Measurements from ENCODE around the gene AVPI1. TPM values are rescaled to one million over a fixed set of nuclear protein-coding genes. Genes with fewer than 3 reads are reported as not detected.
"Not testable (repeated sequence)": the region's sequence is repeated elsewhere in the genome, so short reads cannot be mapped to it uniquely, and the experiment has no call there.

Gene AVPI1
- total RNA-seq, 2 donors from 2014 or later = 1.8 to 5.3 TPM

DNA sequence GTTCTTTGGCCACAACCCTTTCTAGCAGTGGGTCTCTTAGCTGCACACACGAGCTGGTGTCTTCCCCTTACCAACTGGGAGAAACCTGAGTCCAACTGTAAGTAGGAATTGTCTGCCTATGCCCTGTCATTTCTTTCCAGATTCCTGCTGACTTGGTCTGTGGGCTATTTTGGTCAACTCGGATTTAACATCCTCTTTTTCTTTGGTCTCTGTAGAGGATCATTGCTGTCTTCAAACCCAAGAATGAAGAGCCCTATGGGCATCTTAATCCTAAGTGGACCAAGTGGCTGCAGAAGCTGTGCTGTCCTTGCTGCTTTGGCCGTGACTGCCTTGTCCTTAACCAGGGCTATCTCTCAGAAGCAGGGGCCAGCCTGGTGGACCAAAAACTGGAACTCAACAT is 36.3 kb downstream of the AVPI1 start:
- Mint-ChIP-seq H3K4me1 (ENCODE audit: low read depth) (peaks cover 11% of the 10 kb centered on the region), H3K27ac (no peak overlapping the region), H3K27me3 (ENCODE audit: low read depth) (no peaks in the 10 kb centered on the region), H3K36me3 (ENCODE audit: insufficient read depth in 2 of 2) (peaks cover 0 to 4% of the 10 kb centered on the region in 2 donors), H3K4me3 (no peak overlapping the region), H3K9me3 (no peaks in the 10 kb centered on the region)
- no peak for DNase-seq
- no peak for ATAC-seq (replicated peaks in 1 of 2)

DNA sequence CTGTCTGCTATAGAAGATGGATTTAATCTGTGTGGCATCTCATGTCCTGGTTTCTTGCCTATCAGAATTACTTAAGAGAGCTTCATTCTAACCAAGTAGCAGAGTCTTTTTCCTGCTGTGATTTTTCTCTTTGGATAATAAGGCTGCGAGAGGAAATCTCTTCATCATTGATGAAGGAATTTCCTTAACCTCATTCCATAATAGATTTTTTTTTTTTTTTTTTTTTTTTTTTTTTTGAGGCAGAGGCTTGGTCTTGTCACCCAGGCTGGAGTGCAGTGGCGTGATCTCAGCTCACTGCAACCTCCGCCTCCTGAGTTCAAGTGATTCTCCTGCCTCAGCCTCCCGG is 37.7 kb downstream of the AVPI1 start:
- Mint-ChIP-seq H3K4me3 (peak overlapping the region; percentile 16 to 62), H3K27ac (peak overlapping the region; percentile 85), H3K4me1 (ENCODE audit: low read depth) (peaks cover 11% of the 10 kb centered on the region)
- DNase-seq; H3K9me3 Mint-ChIP-seq; H3K36me3 Mint-ChIP-seq (ENCODE audit: insufficient read depth in 2 of 2); ATAC-seq (replicated peaks in 1 of 2); H3K27me3 Mint-ChIP-seq (ENCODE audit: low read depth): not testable (repeated sequence)

DNA sequence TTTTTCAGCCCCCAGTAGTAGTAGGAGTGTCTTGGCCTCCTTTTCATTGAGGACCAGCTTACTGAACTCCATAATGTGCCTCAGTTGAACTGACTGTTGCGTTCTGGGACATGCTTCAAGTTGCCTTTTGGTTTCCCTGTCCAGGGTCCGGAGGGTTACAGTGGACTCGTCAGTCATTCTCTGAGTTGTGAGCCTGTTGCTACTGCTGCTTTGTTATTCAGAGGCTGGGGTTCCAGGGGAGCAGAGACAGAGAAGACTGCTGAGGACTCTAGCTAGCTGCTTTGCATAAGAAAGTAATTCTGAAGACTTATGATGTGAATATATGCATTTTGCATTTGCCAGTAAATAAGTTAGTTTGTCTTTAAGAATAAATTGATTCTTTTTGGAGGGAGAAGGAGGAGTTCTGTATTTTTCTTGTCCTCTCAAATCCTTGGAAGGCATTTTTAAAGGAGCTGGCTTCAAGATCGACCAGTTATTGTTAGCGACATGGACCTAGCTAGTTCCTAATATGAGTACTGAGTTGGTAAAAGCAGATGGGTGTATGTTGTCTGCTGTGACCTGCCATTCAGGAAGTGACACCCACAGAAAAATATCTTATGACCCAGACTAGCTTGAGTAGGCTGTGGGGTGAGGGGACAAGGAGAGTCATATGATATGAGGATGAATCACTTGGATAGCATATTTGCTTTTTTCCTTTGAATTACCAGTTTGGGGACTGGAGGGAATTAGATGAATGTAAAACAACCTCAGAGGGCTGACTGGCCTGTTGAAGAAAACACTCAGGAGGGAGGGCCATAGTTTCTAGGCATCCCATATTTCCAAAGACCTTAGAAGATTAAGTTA is 38.3 kb downstream of the AVPI1 start:
- H3K4me3 Mint-ChIP-seq = peak overlapping the region in 1 of 2 donors; percentile 62

DNA sequence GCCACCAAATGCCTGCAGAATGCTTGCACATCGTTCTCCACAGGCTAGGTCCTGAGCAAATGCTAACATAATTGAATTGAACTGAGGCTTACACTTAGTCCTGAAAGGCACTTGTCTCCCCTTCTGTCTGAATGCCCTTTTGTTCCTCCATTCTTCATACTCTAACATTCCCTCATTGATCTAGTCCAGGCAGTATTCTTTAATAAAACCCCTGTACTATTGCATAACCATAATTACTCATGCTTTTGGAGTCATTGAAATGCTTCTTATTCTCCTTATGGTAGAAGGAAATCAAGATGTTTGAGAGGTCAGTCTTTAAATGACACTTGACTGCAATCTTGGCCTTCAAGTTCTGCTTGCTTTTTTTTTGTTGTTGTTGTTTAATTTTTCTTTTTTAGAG is 39.5 kb downstream of the AVPI1 start:
- Mint-ChIP-seq H3K27ac (peak overlapping the region; percentile 57), H3K4me3 (no peak overlapping the region), H3K4me1 (ENCODE audit: low read depth) (peaks cover 20% of the 10 kb centered on the region), H3K9me3 (no peaks in the 10 kb centered on the region), H3K36me3 (ENCODE audit: insufficient read depth in 2 of 2) (no peaks in the 10 kb centered on the region), H3K27me3 (ENCODE audit: low read depth) (no peaks in the 10 kb centered on the region)
- no peak for DNase-seq
- no peak for ATAC-seq (replicated peaks in 1 of 2)

More for the DNA sequence above, 38.3 kb downstream of the AVPI1 start:
- peak; percentile 48 to 51 for DNase-seq
- H3K27ac Mint-ChIP-seq = peak overlapping the region; percentile 85
- H3K27me3 Mint-ChIP-seq (ENCODE audit: low read depth) = no peaks in the 10 kb centered on the region
- H3K36me3 Mint-ChIP-seq (ENCODE audit: insufficient read depth in 2 of 2) = peaks cover 0 to 4% of the 10 kb centered on the region in 2 donors
- peaks cover 11% of the 10 kb centered on the region for H3K4me1 Mint-ChIP-seq (ENCODE audit: low read depth)
- ATAC-seq (replicated peaks in 1 of 2) = peak; percentile 99 to 100
- H3K9me3 Mint-ChIP-seq = no peaks in the 10 kb centered on the region

DNA sequence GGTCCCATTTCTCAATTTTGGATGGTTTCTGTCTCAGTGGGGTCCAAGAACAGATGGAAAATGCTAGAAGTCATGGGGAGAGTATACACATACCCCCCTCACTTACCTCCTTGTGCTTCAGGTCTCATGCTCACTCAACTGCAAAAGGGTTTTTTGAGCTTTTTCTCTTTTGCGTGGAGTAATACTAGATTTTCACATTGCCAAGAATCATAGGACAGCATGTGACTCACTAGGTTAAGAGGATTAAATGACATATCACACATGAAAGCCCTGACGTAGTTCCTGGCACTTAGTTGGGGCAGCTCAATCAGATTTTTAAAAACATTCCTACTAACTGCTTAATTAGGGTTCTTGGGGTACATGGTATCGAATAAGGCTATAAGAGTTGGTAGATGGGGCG is 42.1 kb downstream of the AVPI1 start:
- DNase-seq (no peak), ATAC-seq (replicated peaks in 1 of 2) (no peak)
- Mint-ChIP-seq H3K36me3 (ENCODE audit: insufficient read depth in 2 of 2) (no peaks in the 10 kb centered on the region), H3K4me3 (no peak overlapping the region), H3K4me1 (ENCODE audit: low read depth) (peaks cover 36% of the 10 kb centered on the region), H3K9me3 (no peaks in the 10 kb centered on the region), H3K27me3 (ENCODE audit: low read depth) (no peaks in the 10 kb centered on the region), H3K27ac (no peak overlapping the region)

DNA sequence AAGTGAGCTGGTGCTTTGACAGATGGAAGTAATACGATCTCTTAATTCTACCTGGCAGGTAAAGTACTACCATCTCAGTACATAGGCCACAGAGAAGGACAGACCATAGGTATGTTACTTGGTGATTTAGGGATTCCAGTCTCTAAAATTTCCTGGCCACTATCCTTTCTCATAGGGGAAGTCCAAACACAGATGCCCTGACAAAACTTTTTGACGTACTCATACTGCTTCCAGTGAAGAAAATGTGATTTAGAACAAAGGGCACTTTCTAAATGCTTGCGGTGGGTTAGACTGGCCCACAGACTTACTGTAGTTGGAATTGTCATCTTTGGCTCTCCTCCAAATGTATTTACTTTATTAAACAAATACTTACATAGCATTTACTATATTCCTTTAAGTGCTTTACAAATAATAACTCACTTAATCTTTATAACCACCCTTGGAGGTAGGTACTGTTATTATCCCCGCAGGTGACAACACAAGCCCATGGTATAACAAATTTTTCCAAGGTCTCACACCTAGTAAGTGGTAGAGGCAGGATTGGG is 43.5 kb downstream of the AVPI1 start:
- Mint-ChIP-seq H3K9me3 (no peaks in the 10 kb centered on the region), H3K36me3 (ENCODE audit: insufficient read depth in 2 of 2) (no peaks in the 10 kb centered on the region), H3K4me3 (peak overlapping the region in 1 of 2 donors; percentile 55), H3K27me3 (ENCODE audit: low read depth) (no peaks in the 10 kb centered on the region), H3K27ac (peak overlapping the region; percentile 74), H3K4me1 (ENCODE audit: low read depth) (peaks cover 29% of the 10 kb centered on the region)
- no peak for DNase-seq
- ATAC-seq (replicated peaks in 1 of 2) = no peak

DNA sequence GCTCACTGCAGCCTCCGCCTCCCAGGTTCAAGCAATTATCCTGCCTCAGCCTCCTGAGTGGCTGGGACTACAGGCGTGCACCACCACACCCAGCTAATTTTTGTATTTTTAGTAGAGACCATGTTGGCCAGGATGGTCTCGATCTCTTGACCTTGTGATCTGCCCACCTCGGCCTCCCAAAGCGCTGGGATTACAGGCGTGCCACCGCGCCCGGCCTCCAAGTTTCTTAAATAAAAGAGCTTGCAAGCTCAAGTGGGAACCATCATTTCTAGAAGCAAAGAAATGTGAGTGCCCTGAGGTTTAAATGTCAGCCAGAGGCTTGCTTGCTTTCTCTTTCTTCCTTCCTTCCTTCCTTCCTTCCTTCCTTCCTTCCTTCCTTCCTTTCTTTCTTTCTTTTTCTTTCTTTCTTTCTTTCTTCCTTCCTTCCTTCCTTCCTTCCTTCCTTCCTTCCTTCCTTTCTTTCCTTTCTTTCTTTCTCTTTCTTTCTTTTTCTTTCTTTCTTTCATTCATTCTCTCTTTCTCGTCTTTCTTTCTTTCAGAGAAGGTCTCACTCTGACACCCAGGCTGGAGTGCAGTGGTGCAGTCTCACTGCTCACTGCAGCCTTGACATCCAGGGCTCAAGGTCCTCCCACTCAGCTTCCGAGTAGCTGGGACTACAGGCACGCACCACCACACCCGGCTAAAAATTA is 44.4 kb downstream of the AVPI1 start:
- H3K27ac Mint-ChIP-seq; H3K36me3 Mint-ChIP-seq (ENCODE audit: insufficient read depth in 2 of 2); DNase-seq; ATAC-seq (replicated peaks in 1 of 2); H3K9me3 Mint-ChIP-seq; H3K27me3 Mint-ChIP-seq (ENCODE audit: low read depth): not testable (repeated sequence)
- H3K4me1 Mint-ChIP-seq (ENCODE audit: low read depth) = peaks cover 26% of the 10 kb centered on the region
- peak overlapping the region; percentile 87 to 88 for H3K4me3 Mint-ChIP-seq

DNA sequence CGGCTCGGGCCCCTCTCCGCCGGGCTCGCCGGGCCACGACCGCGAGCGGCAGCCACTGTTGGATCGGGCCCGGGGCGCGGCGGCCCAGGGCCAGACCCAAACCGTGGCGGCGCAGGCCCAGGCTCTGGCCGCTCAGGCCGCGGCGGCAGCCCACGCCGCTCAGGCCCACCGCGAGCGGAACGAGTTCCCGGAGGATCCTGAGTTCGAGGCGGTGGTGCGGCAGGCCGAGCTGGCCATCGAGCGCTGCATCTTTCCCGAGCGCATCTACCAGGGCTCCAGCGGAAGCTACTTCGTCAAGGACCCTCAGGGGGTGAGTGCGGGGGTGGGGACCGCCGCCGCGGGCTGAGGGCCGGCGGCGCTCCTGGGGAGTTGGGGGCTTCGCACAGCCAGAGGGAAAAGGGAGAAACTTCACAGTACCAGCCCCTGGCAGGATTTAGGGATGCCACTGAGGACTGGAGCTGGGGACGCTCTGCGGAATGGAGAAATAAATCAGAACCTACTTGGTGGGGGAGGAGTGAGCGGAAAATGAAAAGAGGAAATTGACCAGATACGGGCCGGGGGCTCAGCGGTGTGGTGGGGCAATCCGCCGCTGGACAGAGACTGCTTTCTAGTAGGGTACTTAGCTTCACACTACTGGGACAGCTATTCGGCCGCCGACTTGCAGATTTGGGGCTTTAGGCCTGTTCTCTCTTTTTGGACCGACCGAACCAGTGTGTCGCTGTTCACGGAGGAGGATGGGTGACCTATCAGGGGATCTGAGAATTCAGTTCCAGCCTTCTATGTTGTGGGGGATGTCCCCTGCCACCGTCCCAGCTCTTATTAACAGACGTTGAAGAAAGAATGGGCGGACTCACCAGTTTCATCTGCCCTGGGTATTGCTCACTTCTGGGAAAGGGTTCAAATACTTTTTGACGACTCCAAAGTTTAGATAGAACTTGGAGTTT is 45.9 kb downstream of the AVPI1 start:
- Mint-ChIP-seq H3K4me3 (peak overlapping the region; percentile 87 to 88), H3K36me3 (ENCODE audit: insufficient read depth in 2 of 2) (no peaks in the 10 kb centered on the region), H3K4me1 (ENCODE audit: low read depth) (peaks cover 26% of the 10 kb centered on the region), H3K9me3 (no peaks in the 10 kb centered on the region), H3K27me3 (ENCODE audit: low read depth) (no peaks in the 10 kb centered on the region), H3K27ac (peak overlapping the region; percentile 89)
- ATAC-seq (replicated peaks in 1 of 2) (peak; percentile 4 to 38), DNase-seq (peak; percentile 15 to 46)

DNA sequence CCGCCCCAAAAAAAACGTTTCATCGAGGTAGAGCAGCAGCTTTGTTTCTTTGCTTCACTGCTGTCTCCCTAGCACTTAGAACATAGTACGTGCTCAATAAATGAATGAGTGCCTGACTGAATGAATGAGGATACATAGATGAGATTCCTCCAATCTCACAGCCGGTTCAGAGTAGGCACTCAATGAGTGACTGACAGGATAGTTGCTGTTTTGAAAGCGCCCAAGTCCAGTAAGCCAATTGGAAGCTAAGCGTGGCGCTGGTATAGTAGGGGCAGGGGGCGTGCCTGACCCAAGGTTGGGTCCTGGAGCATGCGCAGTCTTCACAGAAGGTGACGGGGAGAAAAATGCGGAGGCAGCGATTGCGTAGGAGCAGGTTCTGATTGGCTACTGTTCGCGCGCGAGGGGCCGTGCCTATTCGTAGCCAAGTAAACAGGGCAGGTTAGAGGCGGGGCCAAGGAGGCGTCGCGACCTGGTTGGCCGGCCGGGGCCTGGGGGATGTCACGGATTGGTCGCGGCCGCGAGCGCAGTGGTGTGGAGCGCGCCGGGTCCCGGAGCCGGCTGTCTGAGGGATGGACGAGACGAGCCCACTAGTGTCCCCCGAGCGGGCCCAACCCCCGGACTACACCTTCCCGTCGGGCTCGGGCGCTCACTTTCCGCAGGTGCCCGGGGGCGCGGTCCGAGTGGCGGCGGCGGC is 46.7 kb downstream of the AVPI1 start, which contains the start of gene PI4K2A:
TSS of gene PI4K2A (plus strand) at position 498 of the 694 bp plus-strand sequence. CDS start at position 570, 72 bp downstream.
- Mint-ChIP-seq H3K36me3 (ENCODE audit: insufficient read depth in 2 of 2) (no peaks in the 10 kb centered on the region), H3K4me1 (ENCODE audit: low read depth) (peaks cover 26% of the 10 kb centered on the region), H3K4me3 (peak within 1 kb of the TSS; percentile 87 to 88), H3K27me3 (ENCODE audit: low read depth) (no peaks in the 10 kb centered on the region), H3K27ac (peak within 1 kb of the TSS; percentile 89), H3K9me3 (no peaks in the 10 kb centered on the region)
- ATAC-seq (replicated peaks in 1 of 2) (peak; percentile 99), DNase-seq (peak; percentile 99 to 100)

DNA sequence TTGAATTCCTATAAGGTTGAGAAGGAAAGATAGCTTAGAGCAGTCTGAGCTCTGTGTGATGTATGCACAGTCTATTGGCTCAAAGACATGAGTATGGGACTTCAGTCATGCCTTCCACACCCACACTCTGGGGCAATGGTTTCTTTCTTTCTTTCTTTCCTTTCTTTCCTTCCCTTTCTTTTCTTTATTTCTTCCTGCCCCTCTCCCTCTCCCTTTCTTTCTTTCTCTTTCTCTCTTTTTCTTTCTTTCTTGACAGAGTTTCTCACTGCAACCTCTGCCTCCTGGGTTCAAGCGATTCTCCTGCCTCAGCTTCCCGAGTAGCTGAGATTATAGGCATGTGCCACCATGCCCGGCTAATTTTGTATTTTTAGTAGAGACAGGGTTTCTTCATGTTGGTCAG is 48.0 kb downstream of the AVPI1 start:
- H3K36me3 Mint-ChIP-seq (ENCODE audit: insufficient read depth in 2 of 2); H3K27me3 Mint-ChIP-seq (ENCODE audit: low read depth); H3K4me3 Mint-ChIP-seq; H3K27ac Mint-ChIP-seq; H3K9me3 Mint-ChIP-seq; DNase-seq; ATAC-seq (replicated peaks in 1 of 2): not testable (repeated sequence)
- H3K4me1 Mint-ChIP-seq (ENCODE audit: low read depth) = peaks cover 28% of the 10 kb centered on the region

DNA sequence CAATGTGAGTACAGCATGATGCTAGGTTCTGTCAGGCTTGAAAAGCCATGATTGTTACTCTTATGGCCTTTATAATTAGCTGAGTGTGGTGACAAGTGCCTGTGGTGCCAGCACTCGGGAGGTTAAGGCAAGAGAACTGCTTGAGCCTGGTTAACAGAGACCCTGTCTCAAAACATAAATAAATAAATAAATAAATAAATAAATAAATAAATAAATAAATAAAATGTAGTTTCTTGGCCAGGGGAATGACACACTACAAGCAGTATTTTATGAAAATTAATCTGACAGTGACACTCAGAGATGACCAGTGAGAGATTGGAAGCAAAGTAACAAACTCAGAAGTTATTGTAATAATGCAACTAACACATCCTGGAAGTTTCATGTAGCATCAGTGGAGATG is 51.5 kb downstream of the AVPI1 start:
- ATAC-seq (replicated peaks in 1 of 2) (no peak), DNase-seq (no peak)
- Mint-ChIP-seq H3K4me3 (no peak overlapping the region), H3K27ac (no peak overlapping the region), H3K9me3 (no peaks in the 10 kb centered on the region), H3K27me3 (ENCODE audit: low read depth) (no peaks in the 10 kb centered on the region), H3K36me3 (ENCODE audit: insufficient read depth in 2 of 2) (peaks cover 2% of the 10 kb centered on the region in 2 donors), H3K4me1 (ENCODE audit: low read depth) (peaks cover 26% of the 10 kb centered on the region)

DNA sequence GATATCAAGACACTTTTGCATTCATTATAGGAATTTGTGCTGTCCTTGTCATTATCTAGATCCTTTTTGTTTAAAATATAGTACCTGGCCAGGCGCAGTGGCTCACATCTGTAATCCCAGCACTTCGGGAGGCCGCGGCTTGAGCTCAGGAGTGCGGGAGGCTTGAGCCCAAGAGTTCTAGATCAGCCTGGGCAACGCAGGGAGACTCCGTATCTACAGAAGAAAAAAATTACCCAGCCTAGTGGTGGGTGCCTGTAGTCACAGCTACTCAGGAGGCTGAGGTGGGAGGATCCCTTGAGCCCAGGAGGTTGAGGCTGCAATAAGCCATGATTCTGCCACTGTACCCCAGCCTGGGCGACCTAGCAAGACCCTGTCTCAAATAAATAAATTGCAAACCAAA is 53.1 kb downstream of the AVPI1 start:
- peak overlapping the region; percentile 83 for H3K27ac Mint-ChIP-seq
- ATAC-seq (replicated peaks in 1 of 2) = peak; percentile 44 to 51
- H3K27me3 Mint-ChIP-seq (ENCODE audit: low read depth) = no peaks in the 10 kb centered on the region
- peak overlapping the region; percentile 93 to 98 for H3K4me3 Mint-ChIP-seq
- no peaks in the 10 kb centered on the region for H3K9me3 Mint-ChIP-seq
- H3K4me1 Mint-ChIP-seq (ENCODE audit: low read depth) = peaks cover 21% of the 10 kb centered on the region
- peak; percentile 16 to 38 for DNase-seq
- H3K36me3 Mint-ChIP-seq (ENCODE audit: insufficient read depth in 2 of 2) = peaks cover 2% of the 10 kb centered on the region in 2 donors

All from activated T-cell treated with anti-CD3 and anti-CD28 coated beads, Interleukin-2, amount 50 U/mL, for 72 hours (primary cell).